Naive thymus-derived CD8-positive, alpha-beta T cell (primary cell): Measurements from ENCODE around the gene TSPAN11. TPM values are rescaled to one million over a fixed set of nuclear protein-coding genes. Genes with fewer than 3 reads are reported as not detected.

Source experiments
- polyA plus RNA-seq, 3 donors: library from polyadenylated mRNA; unstranded; fragments of 300-500 nt; fragmentation: Illumina TruSeq; gene quantifications; one replicate each; pipeline ENCODE4 v1.2.3, GENCODE V29; 2021
- total RNA-seq, 8 experiments: library from RNA in 2 of 8; stranded (reverse) in 2 of 8; gene quantifications; one replicate each; pipeline ENCODE4 v1.2.3 and lab custom pipeline; 2021 to 2026

Gene TSPAN11
- total and polyA plus RNA-seq, 5 experiments from 2014 or later, result not detected

Other genes starting within 250 kb of the TSPAN11 start
- 10 to 100 TPM; 63.0 to 63.2 TPM for gene IPO8, start 230.9 kb upstream of the TSPAN11 start, total RNA-seq
- gene IPO8, start 230.9 kb upstream of the TSPAN11 start, polyA plus RNA-seq, result 10 to 100 TPM; 17.8 to 19.5 (median 17.8) TPM
- gene CAPRIN2, start 171.8 kb upstream of the TSPAN11 start, total RNA-seq, result 10 to 100 TPM; 49.4 to 51.3 TPM
- 1 to 10 TPM; 4.8 to 9.4 (median 6.7) TPM for gene CAPRIN2, start 171.8 kb upstream of the TSPAN11 start, polyA plus RNA-seq
- gene DDX11, start 147.1 kb downstream of the TSPAN11 start, total RNA-seq, result 100 to 1,000 TPM; 132 to 141 TPM
- 10 to 100 TPM in 1 of 3 donors, 1 to 10 TPM in 2; 2.4 to 24.2 (median 7.1) TPM for gene DDX11, start 147.1 kb downstream of the TSPAN11 start, polyA plus RNA-seq